Measurements from ENCODE around the gene KLF6.

KLF6 gene

GRCh38 chr10:3803927-3804741, 19.1 kb upstream of the KLF6 start:
- Histone ChIP-seq H3K36me3 (ENCODE audit: control insufficient read depth in 2 of 2, insufficient read depth in 1 of 2, low read length in 2 of 2) (no peaks in the 10 kb centered on the region), H3K4me1 (ENCODE audit: control insufficient read depth, insufficient read depth, low read length) (peaks cover 9% of the 10 kb centered on the region), H3K9me3 (ENCODE audit: control insufficient read depth, insufficient read depth, low read depth, low read length) (no peaks in the 10 kb centered on the region), H3K4me3 (ENCODE audit: low read depth, low read length) (no peak overlapping the region), H3K27ac (ENCODE audit: extremely low read depth, low read depth, low read length) (no peak overlapping the region)
- CTCF ChIA-PET: no interaction called here
- POLR2A ChIA-PET: interaction anchor here (4.2 kb wide), 1 partner anchor 19 kb away, joined by 30 read pairs; the partner anchor contains the start of gene KLF6
- TF ChIP-seq ZNF350 (tag by site-specific recombination; IDR thresholded peaks at IDR 0.05): no peak
- no peak for TF ChIP-seq ZNF518A (tag by site-specific recombination; conservative IDR thresholded peaks at IDR 0.05; ENCODE audit: low read depth)
- TF ChIP-seq ZFP3 (tag by site-specific recombination; IDR thresholded peaks at IDR 0.05; ENCODE audit: low read depth): no peak
- TF ChIP-seq FEZF1 (tag by site-specific recombination; IDR thresholded peaks at IDR 0.05): no peak
- TF ChIP-seq ZNF629 (tag by site-specific recombination; IDR thresholded peaks at IDR 0.05): no peak
- TF ChIP-seq, protein P1, sequence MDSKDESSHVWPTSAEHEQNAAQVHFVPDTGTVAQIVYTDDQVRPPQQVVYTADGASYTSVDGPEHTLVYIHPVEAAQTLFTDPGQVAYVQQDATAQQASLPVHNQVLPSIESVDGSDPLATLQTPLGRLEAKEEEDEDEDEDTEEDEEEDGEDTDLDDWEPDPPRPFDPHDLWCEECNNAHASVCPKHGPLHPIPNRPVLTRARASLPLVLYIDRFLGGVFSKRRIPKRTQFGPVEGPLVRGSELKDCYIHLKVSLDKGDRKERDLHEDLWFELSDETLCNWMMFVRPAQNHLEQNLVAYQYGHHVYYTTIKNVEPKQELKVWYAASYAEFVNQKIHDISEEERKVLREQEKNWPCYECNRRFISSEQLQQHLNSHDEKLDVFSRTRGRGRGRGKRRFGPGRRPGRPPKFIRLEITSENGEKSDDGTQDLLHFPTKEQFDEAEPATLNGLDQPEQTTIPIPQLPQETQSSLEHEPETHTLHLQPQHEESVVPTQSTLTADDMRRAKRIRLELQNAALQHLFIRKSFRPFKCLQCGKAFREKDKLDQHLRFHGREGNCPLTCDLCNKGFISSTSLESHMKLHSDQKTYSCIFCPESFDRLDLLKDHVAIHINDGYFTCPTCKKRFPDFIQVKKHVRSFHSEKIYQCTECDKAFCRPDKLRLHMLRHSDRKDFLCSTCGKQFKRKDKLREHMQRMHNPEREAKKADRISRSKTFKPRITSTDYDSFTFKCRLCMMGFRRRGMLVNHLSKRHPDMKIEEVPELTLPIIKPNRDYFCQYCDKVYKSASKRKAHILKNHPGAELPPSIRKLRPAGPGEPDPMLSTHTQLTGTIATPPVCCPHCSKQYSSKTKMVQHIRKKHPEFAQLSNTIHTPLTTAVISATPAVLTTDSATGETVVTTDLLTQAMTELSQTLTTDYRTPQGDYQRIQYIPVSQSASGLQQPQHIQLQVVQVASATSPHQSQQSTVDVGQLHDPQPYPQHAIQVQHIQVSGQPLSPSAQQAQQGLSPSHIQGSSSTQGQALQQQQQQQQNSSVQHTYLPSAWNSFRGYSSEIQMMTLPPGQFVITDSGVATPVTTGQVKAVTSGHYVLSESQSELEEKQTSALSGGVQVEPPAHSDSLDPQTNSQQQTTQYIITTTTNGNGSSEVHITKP (tag by site-specific recombination; IDR thresholded peaks at IDR 0.05): no peak
- TF ChIP-seq IKZF3 (tag by site-specific recombination; IDR thresholded peaks at IDR 0.05): no peak
- TF ChIP-seq, protein P2, sequence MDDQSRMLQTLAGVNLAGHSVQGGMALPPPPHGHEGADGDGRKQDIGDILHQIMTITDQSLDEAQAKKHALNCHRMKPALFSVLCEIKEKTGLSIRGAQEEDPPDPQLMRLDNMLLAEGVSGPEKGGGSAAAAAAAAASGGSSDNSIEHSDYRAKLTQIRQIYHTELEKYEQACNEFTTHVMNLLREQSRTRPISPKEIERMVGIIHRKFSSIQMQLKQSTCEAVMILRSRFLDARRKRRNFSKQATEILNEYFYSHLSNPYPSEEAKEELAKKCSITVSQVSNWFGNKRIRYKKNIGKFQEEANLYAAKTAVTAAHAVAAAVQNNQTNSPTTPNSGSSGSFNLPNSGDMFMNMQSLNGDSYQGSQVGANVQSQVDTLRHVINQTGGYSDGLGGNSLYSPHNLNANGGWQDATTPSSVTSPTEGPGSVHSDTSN (CRISPR knock-in tag; IDR thresholded peaks at IDR 0.05): no peak
- no peak for TF ChIP-seq ZNF664 (tag by site-specific recombination; IDR thresholded peaks at IDR 0.05)
- no peak for TF ChIP-seq ZNF223 (tag by site-specific recombination; IDR thresholded peaks at IDR 0.05)
- TF ChIP-seq ZNF624 (tag by site-specific recombination; IDR thresholded peaks at IDR 0.05): no peak
- no peak for TF ChIP-seq ZNF549 (tag by site-specific recombination; IDR thresholded peaks at IDR 0.05)
- TF ChIP-seq ZNF654 (tag by site-specific recombination; IDR thresholded peaks at IDR 0.05; ENCODE audit: low read depth): no peak
- TF ChIP-seq ZNF48 (tag by site-specific recombination; IDR thresholded peaks at IDR 0.05): no peak
- no peak for TF ChIP-seq TCF7L2 (IDR thresholded peaks at IDR 0.05; ENCODE audit: borderline replicate concordance, low read depth, low read length)
- TF ChIP-seq ZNF571 (tag by site-specific recombination; IDR thresholded peaks at IDR 0.05): no peak
- no peak for TF ChIP-seq HOXC10 (CRISPR knock-in tag; IDR thresholded peaks at IDR 0.05)
- TF ChIP-seq ZNF416 (tag by site-specific recombination; IDR thresholded peaks at IDR 0.05): no peak
